ENCODE measurements around the gene ZBTB3.

Gene ZBTB3

GRCh38 chr11:62719302-62719978 is 34.5 kb downstream of the ZBTB3 start:
- peaks cover 11% of the 10 kb centered on the region; the same call in 1 of the 2 replicates for H4K20me1 ChIP-seq (ENCODE audit: insufficient read depth)
- no peak for TF ChIP-seq CTCF (conservative IDR thresholded peaks at IDR 0.05; ENCODE audit: low read depth, low read length)
- H3K9ac ChIP-seq = no peak overlapping the region
- H3K4me2 ChIP-seq = no peak overlapping the region
- H3K36me3 ChIP-seq (ENCODE audit: insufficient read depth) = peaks cover 61% of the 10 kb centered on the region; the same call in 1 of the 2 replicates
- no peak overlapping the region for H3K4me3 ChIP-seq (IDR thresholded peaks at IDR 0.05; ENCODE audit: insufficient read depth, low read depth, low read length)
- H2AFZ ChIP-seq (ENCODE audit: low read depth) = no peak overlapping the region
- no peak overlapping the region for H3K27ac ChIP-seq
- no peaks in the 10 kb centered on the region for H3K27me3 ChIP-seq (ENCODE audit: insufficient read depth, low read depth)
- peaks cover 89% of the 10 kb centered on the region for H3K79me2 ChIP-seq (ENCODE audit: insufficient read depth, low read depth)
- peaks cover 66% of the 10 kb centered on the region for H3K4me1 ChIP-seq (ENCODE audit: low read depth, poor library complexity, severe bottlenecking)

DNA sequence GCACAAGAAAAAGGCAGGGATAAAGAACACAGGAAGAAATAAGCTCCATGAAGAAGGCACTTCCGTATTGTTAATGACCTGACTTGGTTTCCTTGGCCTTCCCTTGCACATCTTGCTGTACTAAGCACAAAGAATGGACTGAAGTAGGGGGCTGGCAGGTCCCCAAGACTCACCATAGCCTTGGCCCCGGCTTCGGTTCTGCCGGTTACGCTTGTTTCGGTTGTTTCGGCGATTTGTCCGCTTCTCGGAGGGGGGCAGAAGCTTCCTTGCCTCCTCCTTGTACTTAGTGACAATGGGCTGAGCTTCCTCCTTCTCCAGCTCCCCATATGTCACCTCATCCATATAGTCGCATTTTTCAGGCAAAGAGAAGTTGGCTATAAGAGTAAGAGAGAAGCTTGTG is 37.1 kb downstream of the ZBTB3 start:
- no peak overlapping the region for H3K4me3 ChIP-seq (IDR thresholded peaks at IDR 0.05; ENCODE audit: insufficient read depth, low read depth, low read length)
- no peak overlapping the region for H3K9ac ChIP-seq
- no peak overlapping the region for H2AFZ ChIP-seq (ENCODE audit: low read depth)
- no peak for TF ChIP-seq CTCF (conservative IDR thresholded peaks at IDR 0.05; ENCODE audit: low read depth, low read length)
- no peaks in the 10 kb centered on the region for H3K27me3 ChIP-seq (ENCODE audit: insufficient read depth, low read depth)
- peak overlapping the region; percentile 60; the same call in 1 of the 2 replicates for H3K4me2 ChIP-seq
- H3K79me2 ChIP-seq (ENCODE audit: insufficient read depth, low read depth) = peaks cover 66% of the 10 kb centered on the region
- no peaks in the 10 kb centered on the region for H4K20me1 ChIP-seq (ENCODE audit: insufficient read depth)
- peak overlapping the region; percentile 18; the same call in 1 of the 2 replicates for H3K27ac ChIP-seq
- H3K36me3 ChIP-seq (ENCODE audit: insufficient read depth) = peaks cover 39% of the 10 kb centered on the region; the same call in 1 of the 2 replicates
- H3K4me1 ChIP-seq (ENCODE audit: low read depth, poor library complexity, severe bottlenecking) = peaks cover 70% of the 10 kb centered on the region

GRCh38 chr11:62716206-62716605 is 37.8 kb downstream of the ZBTB3 start:
- no peak for TF ChIP-seq CTCF (conservative IDR thresholded peaks at IDR 0.05; ENCODE audit: low read depth, low read length)
- H3K4me2 ChIP-seq = peak overlapping the region; percentile 60; the same call in 1 of the 2 replicates
- H3K27ac ChIP-seq = peak overlapping the region; percentile 18; the same call in 1 of the 2 replicates
- H3K27me3 ChIP-seq (ENCODE audit: insufficient read depth, low read depth) = no peaks in the 10 kb centered on the region
- H2AFZ ChIP-seq (ENCODE audit: low read depth) = no peak overlapping the region
- H4K20me1 ChIP-seq (ENCODE audit: insufficient read depth) = no peaks in the 10 kb centered on the region
- no peak overlapping the region for H3K9ac ChIP-seq
- no peak overlapping the region for H3K4me3 ChIP-seq (IDR thresholded peaks at IDR 0.05; ENCODE audit: insufficient read depth, low read depth, low read length)
- H3K4me1 ChIP-seq (ENCODE audit: low read depth, poor library complexity, severe bottlenecking) = peaks cover 76% of the 10 kb centered on the region
- H3K36me3 ChIP-seq (ENCODE audit: insufficient read depth) = peaks cover 33% of the 10 kb centered on the region; the same call in 1 of the 2 replicates
- peaks cover 65% of the 10 kb centered on the region for H3K79me2 ChIP-seq (ENCODE audit: insufficient read depth, low read depth)

DNA sequence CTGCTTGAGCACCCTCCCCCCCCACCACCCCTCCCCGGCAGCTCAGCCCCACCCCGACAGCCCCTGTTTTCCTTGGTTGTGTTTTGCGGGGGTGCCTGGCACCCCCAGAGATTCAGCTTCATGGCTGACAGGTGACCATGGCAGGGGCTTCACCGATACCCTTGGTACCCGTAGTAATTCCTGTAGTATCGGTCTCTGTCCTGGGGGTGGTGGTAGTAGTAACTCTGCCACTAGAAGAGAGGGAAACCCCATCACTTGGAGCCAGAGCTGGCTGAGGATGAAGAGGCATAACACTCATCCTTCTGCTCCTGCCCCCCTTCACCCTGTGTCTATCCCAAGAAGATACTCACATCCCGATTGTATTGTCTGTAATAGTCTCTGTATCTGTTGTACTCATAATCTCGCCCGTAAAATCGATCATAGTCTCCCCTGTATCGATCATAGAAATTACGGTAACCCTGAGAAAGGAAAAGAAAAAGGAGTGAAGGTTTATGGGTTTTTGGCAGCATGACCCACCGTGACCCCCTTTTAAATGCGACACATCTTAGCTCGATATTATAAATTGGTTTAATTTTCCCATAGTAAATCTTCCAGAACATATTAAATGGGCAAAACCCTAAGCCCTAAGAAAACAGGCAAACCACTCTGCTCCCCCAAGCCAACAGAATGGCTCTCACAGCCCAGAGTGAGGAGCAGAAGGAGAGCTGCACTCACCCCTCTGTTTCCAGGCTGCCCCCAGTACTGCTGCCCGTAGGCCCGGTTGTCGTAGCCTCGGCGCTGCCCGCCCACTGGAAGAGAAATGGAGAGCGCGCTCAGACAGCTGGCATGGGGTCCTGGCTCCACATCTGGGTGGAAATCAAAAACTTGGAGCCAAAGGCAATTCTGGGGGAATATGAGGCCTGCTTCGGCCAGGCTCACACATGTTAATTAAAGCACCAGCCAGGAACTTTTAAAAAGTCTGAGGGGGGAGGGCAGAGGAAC is 38.5 kb downstream of the ZBTB3 start:
- Histone ChIP-seq H3K27me3 (ENCODE audit: insufficient read depth, low read depth) (no peaks in the 10 kb centered on the region), H3K9ac (no peak overlapping the region), H3K4me1 (ENCODE audit: low read depth, poor library complexity, severe bottlenecking) (peaks cover 84% of the 10 kb centered on the region), H3K4me2 (peak overlapping the region; percentile 60), H3K27ac (peak overlapping the region; percentile 18; the same call in 1 of the 2 replicates), H3K4me3 (IDR thresholded peaks at IDR 0.05; ENCODE audit: insufficient read depth, low read depth, low read length) (no peak overlapping the region), H3K36me3 (ENCODE audit: insufficient read depth) (peaks cover 26% of the 10 kb centered on the region; the same call in 1 of the 2 replicates), H4K20me1 (ENCODE audit: insufficient read depth) (no peaks in the 10 kb centered on the region), H2AFZ (ENCODE audit: low read depth) (no peak overlapping the region), H3K79me2 (ENCODE audit: insufficient read depth, low read depth) (peaks cover 61% of the 10 kb centered on the region)
- TF ChIP-seq CTCF (conservative IDR thresholded peaks at IDR 0.05; ENCODE audit: low read depth, low read length) = no peak

All from KMS-11 (cell line).